Activated CD8-positive, alpha-beta memory T cell treated with anti-CD3 and anti-CD28 coated beads for 48 hours (primary cell): ENCODE data around the gene USF3.

Experiments
- DNase-seq, 3 experiments: peaks; one replicate each; pipeline ENCODE4 v3.0.0-alpha.2; 2020; ENCODE audit warnings: low read depth in 2 of 3, low spot score in 2 of 3

USF3 gene

GRCh38 chr3:113617726-113618125, 78.7 kb downstream of the USF3 start:
- no peak for DNase-seq

DNA sequence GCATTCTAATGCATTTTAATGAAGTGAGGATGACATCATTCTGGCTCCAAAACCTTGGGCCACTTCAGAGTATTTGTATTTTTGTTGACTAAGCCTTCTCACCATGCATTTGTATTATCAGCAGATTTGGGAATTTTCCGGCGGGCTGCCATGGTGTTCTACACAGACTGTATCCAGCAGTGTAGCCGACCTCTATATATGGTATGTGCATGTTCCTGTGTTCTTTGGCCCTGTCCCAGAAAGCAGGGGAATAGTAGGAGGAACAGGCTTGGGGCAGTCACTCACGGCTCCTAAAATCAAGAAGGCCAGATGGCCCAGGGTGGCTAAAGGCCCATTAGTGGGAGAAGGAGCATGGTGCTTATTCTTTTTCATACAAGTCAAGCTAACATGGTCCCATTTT, 80.5 kb downstream of the USF3 start:
- no peak for DNase-seq

DNA sequence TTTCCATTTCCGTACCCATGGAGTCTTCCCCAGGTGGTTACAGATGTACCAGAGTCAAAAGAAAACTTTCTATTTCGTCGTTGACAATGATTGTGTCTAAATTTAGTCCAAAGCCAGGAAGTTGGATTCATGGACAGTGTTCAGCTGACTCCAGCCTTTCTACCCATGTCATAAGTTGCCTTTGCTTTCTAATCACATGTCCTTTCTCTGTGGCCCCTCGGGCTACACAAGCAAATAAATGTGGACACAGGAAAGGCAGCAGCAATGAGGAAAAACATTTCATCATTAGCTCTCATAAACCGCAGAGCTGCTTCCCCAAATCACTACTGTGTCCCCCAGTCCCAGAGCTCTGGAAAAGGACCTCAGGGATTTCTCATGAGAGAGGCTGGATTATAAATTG, 82.0 kb downstream of the USF3 start:
- DNase-seq = no peak

DNA sequence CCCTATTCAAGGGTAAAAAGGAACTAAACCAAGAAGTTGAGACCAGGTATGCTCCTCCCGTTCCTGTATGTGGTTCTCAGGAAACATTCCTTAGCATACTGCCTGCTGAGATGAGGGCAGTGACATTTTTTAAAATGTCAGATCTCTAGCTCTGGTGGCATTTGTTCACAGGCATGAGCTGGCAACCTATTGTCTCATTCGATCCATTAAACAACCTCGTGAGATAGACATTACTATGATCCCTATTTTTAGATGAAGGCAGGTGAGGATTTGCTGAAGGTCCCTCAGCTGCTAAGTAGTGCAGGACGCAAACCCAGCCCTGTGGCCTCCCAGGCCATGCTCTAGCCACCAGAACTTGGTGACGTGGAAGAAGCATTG, 89.2 kb downstream of the USF3 start:
- DNase-seq = no peak

DNA sequence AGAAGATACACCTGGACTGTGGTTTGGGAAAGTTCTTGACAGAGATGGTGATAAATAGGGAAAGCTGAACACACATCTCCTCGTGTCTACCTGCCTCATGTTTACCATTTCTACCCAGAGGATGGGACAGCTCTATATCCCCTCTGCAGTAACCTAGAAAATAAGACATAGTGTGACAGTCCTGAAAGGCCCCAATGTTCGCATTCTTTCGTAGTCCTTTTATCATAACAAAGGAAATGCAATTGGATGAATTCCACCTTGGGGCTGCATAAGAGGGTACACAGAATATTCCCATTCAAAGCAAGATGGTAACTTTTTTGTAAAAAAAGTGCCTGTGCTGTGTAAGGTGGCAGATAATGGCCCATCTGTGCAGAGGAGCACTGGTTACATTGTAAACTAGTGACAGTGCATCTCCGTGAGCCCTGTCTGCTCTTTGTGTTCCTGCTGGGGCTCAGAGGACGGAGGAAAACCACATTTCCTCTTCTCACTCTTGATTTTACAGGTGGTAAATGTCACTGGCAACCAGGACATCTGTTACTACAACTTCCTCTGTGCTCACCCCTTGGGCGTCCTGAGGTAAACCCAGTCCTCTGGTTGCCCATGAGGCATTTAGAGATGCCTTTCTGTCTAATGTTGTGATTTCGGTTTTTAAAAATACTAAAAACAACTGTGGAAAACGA, 89.8 kb downstream of the USF3 start:
- peak in 1 of 3 experiments; percentile 7 for DNase-seq

GRCh38 chr3:113602836-113603235, 93.6 kb downstream of the USF3 start:
- DNase-seq = no peak

DNA sequence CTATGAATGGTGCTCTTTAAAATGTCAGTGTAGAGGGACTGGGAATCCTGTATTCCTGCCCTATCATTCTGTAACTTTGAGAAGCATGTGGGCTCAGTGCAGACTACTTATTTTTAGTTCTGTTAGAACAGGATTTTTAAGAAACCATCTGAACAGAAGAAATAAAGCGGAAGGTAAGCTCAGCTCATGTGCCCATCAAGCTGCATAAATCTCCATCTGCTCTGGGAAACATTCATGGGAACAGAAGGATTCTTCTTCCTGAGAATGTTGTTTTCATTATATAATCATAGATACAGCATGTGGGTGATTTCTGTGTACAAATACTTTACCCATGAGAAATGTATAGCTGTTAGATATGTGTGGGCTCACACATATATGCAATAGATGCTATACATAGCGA, 94.2 kb downstream of the USF3 start:
- no peak for DNase-seq

- no peak for DNase-seq
Observed at GRCh38 chr3:113601240-113601639, 95.2 kb downstream of the USF3 start.

GRCh38 chr3:113600418-113601182, 95.8 kb downstream of the USF3 start:
- DNase-seq = no peak
